ENCODE results near the gene GANC.

Gene GANC

DNA sequence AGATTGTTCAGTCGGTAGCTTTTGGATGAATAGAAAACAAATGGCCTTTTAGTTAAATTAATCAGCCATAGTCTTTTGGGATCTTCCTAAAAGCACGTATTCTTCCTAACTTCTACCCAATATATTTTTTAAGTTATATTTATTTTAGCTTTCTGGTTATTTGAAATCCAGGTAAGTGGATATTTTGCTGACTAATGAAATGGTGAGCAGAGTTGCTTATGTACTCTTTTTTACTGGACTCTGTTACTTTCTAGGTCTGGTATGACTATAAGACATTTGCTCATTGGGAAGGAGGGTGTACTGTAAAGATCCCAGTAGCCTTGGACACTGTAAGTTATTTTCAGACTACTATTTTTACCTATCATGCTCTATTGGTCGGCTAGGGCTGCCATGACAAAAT, 72.5 kb downstream of the GANC start:
- Histone ChIP-seq H3K27me3 (no peaks in the 10 kb centered on the region), H3K4me1 (no peaks in the 10 kb centered on the region), H3K4me3 (ENCODE audit: low read depth, low read length) (no peak overlapping the region), H3K36me3 (no peaks in the 10 kb centered on the region), H3K9me3 (no peaks in the 10 kb centered on the region)
- TF ChIP-seq, protein P1, sequence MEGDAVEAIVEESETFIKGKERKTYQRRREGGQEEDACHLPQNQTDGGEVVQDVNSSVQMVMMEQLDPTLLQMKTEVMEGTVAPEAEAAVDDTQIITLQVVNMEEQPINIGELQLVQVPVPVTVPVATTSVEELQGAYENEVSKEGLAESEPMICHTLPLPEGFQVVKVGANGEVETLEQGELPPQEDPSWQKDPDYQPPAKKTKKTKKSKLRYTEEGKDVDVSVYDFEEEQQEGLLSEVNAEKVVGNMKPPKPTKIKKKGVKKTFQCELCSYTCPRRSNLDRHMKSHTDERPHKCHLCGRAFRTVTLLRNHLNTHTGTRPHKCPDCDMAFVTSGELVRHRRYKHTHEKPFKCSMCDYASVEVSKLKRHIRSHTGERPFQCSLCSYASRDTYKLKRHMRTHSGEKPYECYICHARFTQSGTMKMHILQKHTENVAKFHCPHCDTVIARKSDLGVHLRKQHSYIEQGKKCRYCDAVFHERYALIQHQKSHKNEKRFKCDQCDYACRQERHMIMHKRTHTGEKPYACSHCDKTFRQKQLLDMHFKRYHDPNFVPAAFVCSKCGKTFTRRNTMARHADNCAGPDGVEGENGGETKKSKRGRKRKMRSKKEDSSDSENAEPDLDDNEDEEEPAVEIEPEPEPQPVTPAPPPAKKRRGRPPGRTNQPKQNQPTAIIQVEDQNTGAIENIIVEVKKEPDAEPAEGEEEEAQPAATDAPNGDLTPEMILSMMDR (IDR thresholded peaks at IDR 0.05; ENCODE audit: low read depth, low read length), result no peak
- no peak for DNase-seq

DNA sequence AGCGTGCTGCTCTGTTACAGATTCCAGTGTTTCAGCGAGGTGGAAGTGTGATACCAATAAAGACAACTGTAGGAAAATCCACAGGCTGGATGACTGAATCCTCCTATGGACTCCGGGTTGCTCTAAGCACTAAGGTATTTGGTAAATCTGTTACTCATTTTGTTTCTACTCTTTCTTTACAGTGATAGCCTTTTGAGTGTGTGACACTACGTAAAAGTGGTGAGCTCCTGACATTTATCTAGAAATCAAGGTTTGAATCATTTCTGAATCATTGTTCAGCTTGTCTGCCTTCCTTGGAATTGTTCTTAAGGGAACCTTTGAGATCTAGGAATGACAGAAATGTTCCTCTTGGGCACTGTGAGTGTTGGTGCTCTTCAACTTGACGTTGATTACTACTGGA, 75.1 kb downstream of the GANC start:
- H3K27me3 ChIP-seq, result no peaks in the 10 kb centered on the region
- no peaks in the 10 kb centered on the region for H3K9me3 ChIP-seq
- DNase-seq, result no peak
- no peaks in the 10 kb centered on the region for H3K4me1 ChIP-seq
- no peaks in the 10 kb centered on the region for H3K36me3 ChIP-seq
- H3K4me3 ChIP-seq (ENCODE audit: low read depth, low read length), result no peak overlapping the region
- TF ChIP-seq, protein P1 (IDR thresholded peaks at IDR 0.05; ENCODE audit: low read depth, low read length), result no peak

DNA sequence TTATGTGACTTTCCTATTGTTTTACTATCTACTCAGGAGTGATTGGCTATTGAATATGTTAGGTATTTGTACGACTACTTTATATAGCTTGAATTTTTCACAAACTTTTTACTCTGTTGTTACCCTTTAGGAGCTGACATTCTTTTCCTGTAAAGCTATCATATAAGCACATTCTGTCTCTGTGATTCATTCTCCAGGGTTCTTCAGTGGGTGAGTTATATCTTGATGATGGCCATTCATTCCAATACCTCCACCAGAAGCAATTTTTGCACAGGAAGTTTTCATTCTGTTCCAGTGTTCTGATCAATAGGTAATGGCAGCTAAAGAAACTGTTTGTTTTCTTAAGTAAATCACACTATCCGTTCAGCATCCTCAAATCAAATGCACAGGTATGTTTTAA, 76.2 kb downstream of the GANC start:
- Histone ChIP-seq H3K4me3 (ENCODE audit: low read depth, low read length) (no peak overlapping the region), H3K36me3 (no peaks in the 10 kb centered on the region)

DNA sequence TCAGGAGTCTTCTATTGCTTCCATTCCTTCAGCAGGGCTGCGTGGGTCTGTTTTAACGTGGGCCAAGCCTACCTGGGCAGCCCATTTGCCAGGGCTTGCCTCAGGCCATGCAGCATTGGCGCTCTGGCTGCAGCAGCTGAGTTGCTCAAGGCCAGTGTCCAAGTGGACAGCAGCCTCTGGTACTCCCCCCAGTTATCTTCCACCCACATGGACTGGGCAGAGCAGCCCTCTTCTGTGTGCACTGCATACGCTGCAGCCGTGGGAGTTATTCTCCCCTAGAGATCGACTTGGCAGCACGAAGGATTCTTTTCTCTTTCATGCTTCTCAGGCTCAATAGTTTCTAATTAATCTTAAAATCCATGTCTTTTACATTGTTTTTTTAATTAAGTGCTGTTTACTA, 79.4 kb downstream of the GANC start:
- Histone ChIP-seq H3K27me3 (no peaks in the 10 kb centered on the region), H3K4me1 (no peaks in the 10 kb centered on the region), H3K36me3 (no peaks in the 10 kb centered on the region), H3K4me3 (ENCODE audit: low read depth, low read length) (no peak overlapping the region), H3K9me3 (no peaks in the 10 kb centered on the region)
- DNase-seq, result no peak
- TF ChIP-seq, protein P1 (IDR thresholded peaks at IDR 0.05; ENCODE audit: low read depth, low read length), result no peak

More for the DNA sequence above, 76.2 kb downstream of the GANC start:
- TF ChIP-seq, protein P1 (IDR thresholded peaks at IDR 0.05; ENCODE audit: low read depth, low read length), result no peak
- Histone ChIP-seq H3K9me3 (no peaks in the 10 kb centered on the region), H3K4me1 (no peaks in the 10 kb centered on the region), H3K27me3 (no peaks in the 10 kb centered on the region)
- no peak for DNase-seq

GRCh38 chr15:42353061-42353460, 80.1 kb downstream of the GANC start:
- H3K4me1 ChIP-seq, result no peaks in the 10 kb centered on the region
- DNase-seq, result no peak
- no peak overlapping the region for H3K4me3 ChIP-seq (ENCODE audit: low read depth, low read length)
- H3K36me3 ChIP-seq, result no peaks in the 10 kb centered on the region
- TF ChIP-seq, protein P1 (IDR thresholded peaks at IDR 0.05; ENCODE audit: low read depth, low read length), result no peak
- no peaks in the 10 kb centered on the region for H3K9me3 ChIP-seq
- no peaks in the 10 kb centered on the region for H3K27me3 ChIP-seq

GRCh38 chr15:42354824-42355223, 81.8 kb downstream of the GANC start:
- TF ChIP-seq, protein P1 (IDR thresholded peaks at IDR 0.05; ENCODE audit: low read depth, low read length), result no peak
- H3K27me3 ChIP-seq, result no peaks in the 10 kb centered on the region
- no peak for DNase-seq
- no peak overlapping the region for H3K4me3 ChIP-seq (ENCODE audit: low read depth, low read length)
- H3K36me3 ChIP-seq, result no peaks in the 10 kb centered on the region
- no peaks in the 10 kb centered on the region for H3K4me1 ChIP-seq
- H3K9me3 ChIP-seq, result no peaks in the 10 kb centered on the region

All from BE2C (cell line).